Mucosa of rectum (tissue), 2 donors: ENCODE data around the gene AGMAT.

Source experiments
- H3K27ac ChIP-seq, 2 donors: one replicate each; pipeline ENCODE4 v1.7.0; 2013; ENCODE audit warnings: inconsistent platforms in 2 of 2, low read depth in 2 of 2, low read length in 2 of 2
- H3K27me3 ChIP-seq, 2 donors: one replicate each; pipeline ENCODE4 v1.7.0; 2013; ENCODE audit warnings: low read length in 2 of 2; ENCODE audit not compliant: control insufficient read depth in 2 of 2, insufficient read depth in 2 of 2
- H3K36me3 ChIP-seq, 2 donors: one replicate each; pipeline ENCODE4 v1.7.0; 2013; ENCODE audit warnings: low read length in 2 of 2; ENCODE audit not compliant: control insufficient read depth in 2 of 2, insufficient read depth in 2 of 2
- H3K4me1 ChIP-seq, 2 donors: one replicate each; pipeline ENCODE4 v1.7.0; 2013; ENCODE audit warnings: low read length in 2 of 2, mild to moderate bottlenecking in 1 of 2; ENCODE audit not compliant: control insufficient read depth in 2 of 2, insufficient read depth in 2 of 2
- H3K4me3 ChIP-seq, 2 donors: one replicate each; pipeline ENCODE4 v1.7.0; 2013; ENCODE audit warnings: low read length in 2 of 2
- H3K9ac ChIP-seq, 2 donors: one replicate each; pipeline ENCODE4 v1.7.0; 2013; ENCODE audit warnings: low read length in 2 of 2, low read depth in 1 of 2, mild to moderate bottlenecking in 1 of 2
- H3K9me3 ChIP-seq, 2 donors: one replicate each; pipeline ENCODE4 v1.7.0; 2013; ENCODE audit warnings: low read length in 2 of 2; ENCODE audit not compliant: control insufficient read depth in 2 of 2
- donor health status: healthy.
- donor health status: Normal muscosa, but diverticular disease.

The AGMAT gene

GRCh38 chr1:15541231-15541792 is 43.5 kb downstream of the AGMAT start:
- H3K9me3 ChIP-seq: no peaks in the 10 kb centered on the region
- H3K4me1 ChIP-seq: no peaks in the 10 kb centered on the region
- no peak overlapping the region for H3K4me3 ChIP-seq
- H3K36me3 ChIP-seq: peaks cover 52 to 58% of the 10 kb centered on the region in 2 donors
- H3K9ac ChIP-seq: no peak overlapping the region
- no peak overlapping the region for H3K27ac ChIP-seq
- H3K27me3 ChIP-seq: no peaks in the 10 kb centered on the region

GRCh38 chr1:15540186-15540585 is 44.7 kb downstream of the AGMAT start:
- Histone ChIP-seq H3K36me3 (peaks cover 49 to 60% of the 10 kb centered on the region in 2 donors), H3K9ac (no peak overlapping the region), H3K9me3 (no peaks in the 10 kb centered on the region), H3K4me3 (no peak overlapping the region), H3K4me1 (no peaks in the 10 kb centered on the region), H3K27me3 (no peaks in the 10 kb centered on the region), H3K27ac (no peak overlapping the region)

GRCh38 chr1:15538771-15539170 is 46.1 kb downstream of the AGMAT start:
- no peak overlapping the region for H3K4me3 ChIP-seq
- no peaks in the 10 kb centered on the region for H3K27me3 ChIP-seq
- no peaks in the 10 kb centered on the region for H3K4me1 ChIP-seq
- no peak overlapping the region for H3K27ac ChIP-seq
- H3K36me3 ChIP-seq: peaks cover 52 to 62% of the 10 kb centered on the region in 2 donors
- no peaks in the 10 kb centered on the region for H3K9me3 ChIP-seq
- H3K9ac ChIP-seq: no peak overlapping the region

GRCh38 chr1:15531682-15532081 is 53.2 kb downstream of the AGMAT start:
- no peak overlapping the region for H3K27ac ChIP-seq
- H3K4me1 ChIP-seq: peaks cover 8 to 10% of the 10 kb centered on the region in 2 donors
- H3K9me3 ChIP-seq: no peaks in the 10 kb centered on the region
- peaks cover 17 to 27% of the 10 kb centered on the region in 2 donors for H3K36me3 ChIP-seq
- no peak overlapping the region for H3K4me3 ChIP-seq
- H3K9ac ChIP-seq: no peak overlapping the region
- no peaks in the 10 kb centered on the region for H3K27me3 ChIP-seq

- H3K9ac ChIP-seq: no peak overlapping the region
- H3K4me3 ChIP-seq: no peak overlapping the region
- peaks cover 11 to 13% of the 10 kb centered on the region in 2 donors for H3K4me1 ChIP-seq
- peaks cover 17 to 22% of the 10 kb centered on the region in 2 donors for H3K36me3 ChIP-seq
- no peak overlapping the region for H3K27ac ChIP-seq
- no peaks in the 10 kb centered on the region for H3K9me3 ChIP-seq
- no peaks in the 10 kb centered on the region for H3K27me3 ChIP-seq
Measured at GRCh38 chr1:15531003-15531402, 53.8 kb downstream of the AGMAT start.

GRCh38 chr1:15526490-15527339 is 58.1 kb downstream of the AGMAT start, which contains the start of gene DNAJC16:
TSS of gene DNAJC16 (plus strand) at chr1:15526848. CDS start at chr1:15529106, 2,258 bp downstream.
- peak within 1 kb of the TSS; percentile 81 to 95 for H3K9ac ChIP-seq
- peak within 1 kb of the TSS; percentile 80 to 95 for H3K4me3 ChIP-seq
- no peaks in the 10 kb centered on the region for H3K9me3 ChIP-seq
- H3K27me3 ChIP-seq: no peaks in the 10 kb centered on the region
- H3K27ac ChIP-seq: peak within 1 kb of the TSS; percentile 99
- peaks cover 28% of the 10 kb centered on the region in 2 donors for H3K4me1 ChIP-seq
- H3K36me3 ChIP-seq: peaks cover 6 to 7% of the 10 kb centered on the region in 2 donors

- Histone ChIP-seq H3K9me3 (no peaks in the 10 kb centered on the region), H3K27me3 (no peaks in the 10 kb centered on the region), H3K4me3 (peak overlapping the region; percentile 72 to 95), H3K36me3 (peaks cover 4 to 6% of the 10 kb centered on the region in 2 donors), H3K4me1 (peaks cover 28% of the 10 kb centered on the region in 2 donors), H3K27ac (peak overlapping the region; percentile 99), H3K9ac (peak overlapping the region; percentile 76 to 90)
Measured at GRCh38 chr1:15526021-15526489, 58.8 kb downstream of the AGMAT start.

GRCh38 chr1:15525050-15526020 is 59.5 kb downstream of the AGMAT start:
- H3K4me3 ChIP-seq: peak overlapping the region; percentile 72 to 95
- peaks cover 0 to 2% of the 10 kb centered on the region in 2 donors for H3K36me3 ChIP-seq
- H3K9me3 ChIP-seq: no peaks in the 10 kb centered on the region
- peak overlapping the region; percentile 76 to 90 for H3K9ac ChIP-seq
- peaks cover 28% of the 10 kb centered on the region in 2 donors for H3K4me1 ChIP-seq
- no peaks in the 10 kb centered on the region for H3K27me3 ChIP-seq
- peak overlapping the region; percentile 99 for H3K27ac ChIP-seq

- H3K36me3 ChIP-seq: no peaks in the 10 kb centered on the region
- no peaks in the 10 kb centered on the region for H3K27me3 ChIP-seq
- peak overlapping the region; percentile 82 to 86 for H3K4me3 ChIP-seq
- peak overlapping the region in 1 of 2 donors; percentile 80 for H3K9ac ChIP-seq
- peak overlapping the region; percentile 99 for H3K27ac ChIP-seq
- H3K9me3 ChIP-seq: no peaks in the 10 kb centered on the region
- peaks cover 28% of the 10 kb centered on the region in 2 donors for H3K4me1 ChIP-seq
Measured at GRCh38 chr1:15524283-15525049, 60.4 kb downstream of the AGMAT start.
